ENCODE measurements around the gene GTF3C5. TPM values are rescaled to one million over a fixed set of nuclear protein-coding genes. Genes with fewer than 3 reads are reported as not detected.

GTF3C5 gene
- total and polyA plus RNA-seq, 9 of the 15 experiments (the other 6 are each of a cell fraction or from before 2014, with no cell fraction given), result 3.8 to 118 (median 83.7) TPM

- TF ChIP-seq ZFP91 (CRISPR knock-in tag; IDR thresholded peaks at IDR 0.05) (no peak), NCOR1 (IDR thresholded peaks at IDR 0.05) (no peak), MBD2 (IDR thresholded peaks at IDR 0.05; ENCODE audit: borderline replicate concordance, low read depth) (peak; percentile 80), FOS (IDR thresholded peaks at IDR 0.05; ENCODE audit: extremely low read depth, insufficient read length) (no peak), ETS2 (tag; IDR thresholded peaks at IDR 0.05; ENCODE audit: borderline replicate concordance, poor library complexity, severe bottlenecking) (no peak), ZNF561 (CRISPR knock-in tag; conservative IDR thresholded peaks at IDR 0.05) (no peak), POLR3A (IDR thresholded peaks at IDR 0.05; ENCODE audit: borderline replicate concordance, extremely low read depth, insufficient read depth, insufficient read length) (no peak), E2F4 (CRISPR knock-in tag; IDR thresholded peaks at IDR 0.05; ENCODE audit: low read depth) (no peak), ETV1 (tag; conservative IDR thresholded peaks at IDR 0.05; ENCODE audit: low read depth) (no peak), VEZF1 (CRISPR knock-in tag; IDR thresholded peaks at IDR 0.05) (peak; percentile 77), POLR2H (tag; IDR thresholded peaks at IDR 0.05; ENCODE audit: low read depth) (no peak), ZNF785 (CRISPR knock-in tag; IDR thresholded peaks at IDR 0.05) (no peak), HDAC6 (IDR thresholded peaks at IDR 0.05; ENCODE audit: low read depth, low read length) (no peak), HMGXB4 (CRISPR knock-in tag; IDR thresholded peaks at IDR 0.05) (no peak), ZNF717 (CRISPR knock-in tag; IDR thresholded peaks at IDR 0.05) (no peak), SREBF1 (IDR thresholded peaks at IDR 0.05; ENCODE audit: borderline replicate concordance, low read depth, low read length) (no peak), TAF9B (IDR thresholded peaks at IDR 0.05; ENCODE audit: partially characterized antibody) (no peak), SAP30 (IDR thresholded peaks at IDR 0.05; ENCODE audit: borderline replicate concordance, insufficient read depth, low read depth, low read length, poor library complexity, severe bottlenecking) (no peak)
Measured at GRCh38 chr9:132998831-132999635, 31.8 kb upstream of the GTF3C5 start (continued).
